Hypothalamus (tissue), 51 donors: ENCODE results near the gene POU2F3.

Experiments
- DNase-seq, 51 donors: peaks; one replicate each; lab custom pipeline; 2025; lab: John Stamatoyannopoulos, UW

Gene POU2F3

DNA sequence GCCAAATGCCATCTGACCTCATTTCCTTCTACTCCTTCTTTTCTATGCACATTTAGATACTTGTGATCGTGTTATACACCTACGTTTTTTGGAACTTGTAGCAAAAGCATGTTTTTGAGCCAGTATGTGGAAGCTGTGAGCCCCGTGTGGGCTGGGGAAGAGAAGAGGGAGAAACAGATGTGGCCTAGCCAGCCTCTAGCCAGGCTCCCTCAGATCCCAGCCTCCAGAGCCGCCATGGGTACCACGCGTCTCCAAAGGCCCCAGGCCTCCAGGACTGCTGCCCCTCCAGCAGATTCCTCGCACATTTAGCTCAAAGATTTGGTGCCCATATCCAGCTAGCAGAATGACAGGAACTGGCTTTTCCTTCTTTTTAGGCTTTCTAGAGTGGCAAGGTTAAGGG lies 68.1 kb downstream of the POU2F3 start:
- no peak for DNase-seq

DNA sequence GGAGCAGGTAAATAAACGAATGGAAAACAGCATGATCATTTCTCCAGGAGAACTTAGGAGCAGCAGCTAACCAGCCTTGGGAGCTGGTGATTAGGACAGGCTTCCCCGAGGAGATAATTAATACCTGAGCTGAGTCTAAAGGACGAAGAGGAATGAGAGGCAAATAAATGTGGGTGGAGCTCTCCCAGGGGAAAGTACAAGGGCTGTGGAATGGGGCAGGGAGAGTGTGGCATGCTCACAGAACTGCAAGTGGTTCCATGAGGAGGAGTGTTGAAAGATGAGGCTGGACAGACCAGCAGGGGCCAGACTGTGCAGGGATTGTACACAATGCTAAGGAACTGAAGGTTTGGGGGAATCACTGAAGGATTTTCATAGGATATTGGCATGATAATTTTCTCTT lies 70.9 kb downstream of the POU2F3 start:
- DNase-seq: no peak

DNA sequence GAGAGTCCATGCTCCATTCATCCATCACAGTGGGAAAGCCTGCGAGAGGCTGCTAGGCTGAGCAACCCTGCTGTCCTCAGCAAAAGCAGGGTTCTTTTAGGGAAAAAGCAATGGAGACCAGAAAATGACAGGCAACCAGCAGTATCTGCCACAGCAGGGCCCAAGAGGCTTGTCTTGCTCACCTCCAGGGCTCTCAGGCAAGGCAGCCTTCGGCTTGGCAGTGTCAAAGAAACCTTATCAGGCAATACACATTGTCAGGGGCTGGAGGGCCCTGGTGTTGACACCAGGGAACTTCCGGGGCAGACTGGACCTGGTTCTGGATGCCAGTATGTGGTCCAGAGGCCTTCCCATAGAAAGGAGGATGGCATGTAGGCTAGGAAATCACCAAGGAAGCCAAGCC lies 74.9 kb downstream of the POU2F3 start:
- DNase-seq: no peak

DNA sequence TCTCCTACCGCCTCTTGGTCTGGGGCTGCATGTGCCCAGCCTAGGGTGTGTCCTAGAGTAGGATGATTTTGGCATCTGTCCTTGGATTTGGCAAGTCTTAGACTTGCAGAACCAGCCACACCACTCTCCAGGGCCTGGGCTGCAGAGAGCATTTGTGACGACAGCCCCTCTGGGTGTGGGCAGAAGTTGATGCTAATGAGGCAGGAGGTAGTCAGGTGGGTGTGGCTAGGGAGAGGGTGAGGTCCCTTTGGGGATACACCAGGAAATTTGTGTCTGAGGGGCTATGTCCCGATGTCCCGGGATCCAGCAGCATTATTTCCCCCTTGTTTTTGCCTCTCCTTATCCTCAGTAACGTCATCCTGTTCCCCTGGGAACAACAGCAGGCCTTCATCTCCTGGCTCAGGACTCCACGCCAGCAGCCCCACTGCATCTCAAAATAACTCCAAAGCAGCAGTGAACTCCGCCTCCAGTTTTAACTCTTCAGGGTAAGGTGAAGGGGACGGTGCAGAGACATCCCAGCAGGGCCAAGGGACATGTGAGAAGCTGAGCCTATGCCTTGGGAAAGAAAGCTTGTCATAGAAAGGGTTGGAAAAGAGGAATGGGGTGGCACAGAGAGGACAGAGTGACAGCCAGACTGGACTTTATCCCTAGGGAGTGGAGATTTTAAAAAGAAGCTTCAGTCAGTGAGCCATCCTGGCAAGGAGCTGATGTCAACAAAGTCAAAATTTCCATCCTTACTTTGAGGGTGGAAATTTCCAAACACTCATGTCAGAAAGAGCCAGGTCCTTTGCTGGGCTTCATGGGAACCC lies 77.1 kb downstream of the POU2F3 start:
- DNase-seq: no peak

DNA sequence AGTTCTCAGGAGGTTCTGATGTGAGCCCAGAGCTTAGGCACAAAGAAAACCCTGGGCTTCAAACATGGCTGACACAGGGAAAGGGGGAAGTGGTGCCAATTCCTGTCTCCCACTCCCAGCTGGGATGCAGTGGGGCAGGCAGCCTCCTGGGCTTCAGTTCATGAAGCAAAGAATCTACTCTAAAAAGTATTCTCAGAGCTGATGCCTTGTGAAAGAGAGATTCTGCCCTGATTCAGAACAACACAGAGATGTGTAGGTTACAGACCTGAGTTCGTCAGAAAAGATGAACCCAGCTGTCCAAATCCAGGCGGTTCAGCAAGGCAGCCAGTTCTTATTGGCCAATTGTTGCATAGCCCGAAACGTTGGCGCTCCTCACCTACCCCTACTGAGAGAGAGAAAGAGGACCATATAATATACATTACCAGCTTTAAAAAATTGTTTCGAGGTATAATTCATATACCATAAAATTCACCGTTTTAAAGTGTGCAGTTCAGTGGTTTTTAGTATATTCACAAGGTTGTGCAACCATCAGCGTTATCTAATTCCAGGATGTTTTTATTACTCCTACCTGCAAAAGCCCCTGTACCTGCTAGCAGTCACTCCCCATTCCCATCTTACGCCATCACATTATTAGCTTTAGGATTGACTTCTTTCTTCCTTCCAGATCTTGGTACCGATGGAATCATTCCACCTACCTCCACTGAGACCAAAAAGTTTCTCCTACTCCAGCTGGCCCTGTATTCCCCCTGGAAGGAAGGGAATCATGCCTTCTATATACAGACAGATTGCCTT lies 77.9 kb downstream of the POU2F3 start:
- no peak for DNase-seq

DNA sequence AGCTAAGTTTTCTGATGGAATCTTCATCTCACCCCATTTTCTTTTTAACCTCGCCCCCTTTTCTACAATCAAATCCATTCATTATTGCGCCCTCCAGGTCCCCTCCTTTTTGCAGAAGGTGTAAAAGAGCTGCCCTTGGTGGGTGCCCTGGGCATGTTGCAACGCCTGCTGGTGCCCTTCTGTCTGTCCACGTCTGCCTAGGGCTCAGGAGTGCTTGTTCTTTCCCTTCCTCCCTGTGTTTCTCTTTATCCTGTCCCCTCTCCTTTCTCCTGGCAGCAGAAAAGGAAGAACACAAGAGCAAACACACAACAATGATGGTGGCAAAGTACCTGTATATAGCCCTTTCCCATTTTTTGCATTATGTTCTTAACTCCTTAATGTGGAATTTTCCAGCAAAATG lies 79.0 kb downstream of the POU2F3 start:
- DNase-seq: no peak

DNA sequence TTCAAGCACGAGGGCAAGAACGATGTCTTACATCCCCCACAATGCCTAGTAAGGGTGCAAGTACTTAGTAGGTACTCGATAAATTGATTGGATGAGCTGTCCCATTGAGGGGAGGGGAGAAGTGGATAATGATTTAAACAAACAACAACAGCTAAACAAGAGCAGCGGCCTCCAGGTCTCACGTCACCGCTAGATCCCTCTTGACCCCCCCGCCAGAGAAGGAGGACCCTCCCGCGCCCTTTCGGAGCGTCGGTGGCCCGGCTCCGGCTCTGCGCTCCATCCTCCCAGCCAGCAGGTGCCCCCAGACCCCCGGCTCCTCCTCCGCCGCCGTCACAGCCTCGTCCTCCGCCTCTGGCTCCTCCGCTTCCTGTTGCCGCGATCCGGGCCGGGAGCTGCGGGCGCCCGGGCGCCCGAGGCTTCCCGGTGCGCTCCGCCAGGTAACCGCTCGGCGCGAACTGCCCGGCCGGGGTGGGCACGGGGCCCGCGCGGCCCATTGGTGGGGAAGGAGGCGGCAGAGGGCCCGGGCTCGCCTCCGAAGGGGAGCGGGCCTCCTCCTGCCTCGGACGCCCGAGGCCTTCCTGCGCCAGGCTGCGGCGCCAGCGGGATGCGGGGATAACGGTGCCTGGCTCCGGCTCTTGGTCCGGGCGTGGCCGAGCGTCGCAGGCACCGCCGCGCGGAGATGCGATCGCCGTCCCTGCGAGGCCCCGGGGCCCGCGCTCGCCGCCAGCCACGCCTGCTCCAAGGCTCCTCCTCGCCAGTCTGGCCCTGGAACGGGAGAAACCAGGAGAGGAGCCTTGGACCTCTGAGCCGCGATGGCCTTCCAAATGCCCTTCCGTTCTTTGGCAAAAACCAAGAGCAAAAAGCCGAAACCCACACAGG lies 85.2 kb downstream of the POU2F3 start, which contains the start of gene TLCD5:
Gene TLCD5 (plus strand): TSS at position 368 of the 879 bp plus-strand sequence. CDS start 2,143 bp downstream, outside the sequence.
- peak in 43 of 51 donors; percentile 20 to 76 (median 59) for DNase-seq

DNA sequence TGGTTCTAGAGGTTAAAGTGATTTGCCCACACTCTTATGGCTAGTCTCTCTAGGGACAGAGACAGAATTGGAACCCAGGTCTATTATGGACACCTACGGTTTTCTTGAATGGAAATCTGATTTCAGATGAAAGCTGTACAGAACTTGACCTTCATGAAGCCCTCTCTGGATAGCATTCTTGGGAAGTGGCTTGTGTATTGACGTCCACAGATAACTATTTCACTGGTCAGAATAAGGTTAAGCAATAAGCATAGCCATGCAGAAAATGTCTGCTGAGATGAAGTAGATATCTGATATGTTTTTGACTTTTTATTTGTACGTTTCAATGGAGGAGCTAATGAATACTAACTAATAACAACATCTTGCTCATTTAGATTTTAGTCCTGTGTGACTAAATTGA lies 86.3 kb downstream of the POU2F3 start:
- DNase-seq: no peak

DNA sequence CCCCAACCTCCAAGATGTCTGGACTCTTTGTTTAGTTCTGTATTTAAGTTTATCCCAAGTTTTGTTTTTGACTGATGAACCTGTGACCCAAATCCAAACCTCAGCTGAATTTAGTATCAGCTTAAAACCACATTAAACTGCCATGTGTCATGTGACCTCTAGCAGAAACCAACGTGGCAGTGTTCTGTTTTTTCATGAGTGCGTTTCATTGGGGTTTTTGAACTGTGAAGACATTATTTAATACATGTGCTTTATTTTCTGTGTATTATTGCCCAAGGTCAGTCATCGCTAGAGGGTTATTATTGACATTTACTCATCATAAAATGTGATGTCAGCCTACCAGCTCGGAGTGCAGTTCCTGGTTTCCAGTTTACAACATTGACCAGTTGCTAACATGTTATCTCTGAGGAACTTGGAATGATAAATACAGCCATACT lies 86.9 kb downstream of the POU2F3 start:
- DNase-seq: peak in 1 of 51 donors; percentile 17

DNA sequence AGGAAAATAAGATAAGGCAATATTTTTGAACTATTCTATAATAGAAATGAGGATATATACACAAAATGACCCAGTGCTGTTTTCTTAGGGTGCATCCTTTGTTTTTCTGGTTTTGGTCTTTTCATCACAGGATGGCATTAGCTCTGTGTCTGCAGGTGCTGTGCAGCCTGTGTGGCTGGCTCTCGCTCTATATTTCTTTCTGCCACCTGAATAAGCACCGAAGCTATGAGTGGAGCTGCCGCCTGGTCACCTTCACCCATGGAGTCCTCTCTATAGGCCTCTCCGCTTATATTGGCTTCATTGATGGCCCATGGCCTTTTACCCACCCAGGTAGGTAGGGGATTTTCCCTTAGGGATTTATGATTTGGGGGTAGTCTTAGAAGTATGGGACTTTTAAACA lies 87.4 kb downstream of the POU2F3 start:
- DNase-seq: no peak

DNA sequence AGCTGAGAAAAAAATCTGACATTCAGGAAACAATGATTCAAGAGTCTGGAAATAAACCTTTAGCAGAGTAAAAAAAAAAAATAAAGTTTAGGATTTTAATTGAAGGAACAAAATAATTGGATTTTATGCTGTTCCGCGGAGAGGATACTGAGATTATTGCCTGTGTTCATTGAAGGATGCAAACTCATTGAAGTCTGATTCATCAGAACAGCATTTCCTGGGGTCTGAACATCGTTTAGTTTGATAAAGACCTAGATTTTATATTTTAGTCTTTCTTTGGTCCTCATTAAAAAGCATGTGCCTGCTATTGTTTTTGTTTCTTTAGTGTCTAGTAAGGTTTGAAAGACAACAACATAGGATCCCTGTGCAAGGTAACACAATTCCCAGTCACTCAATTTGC lies 89.6 kb downstream of the POU2F3 start:
- DNase-seq: no peak

DNA sequence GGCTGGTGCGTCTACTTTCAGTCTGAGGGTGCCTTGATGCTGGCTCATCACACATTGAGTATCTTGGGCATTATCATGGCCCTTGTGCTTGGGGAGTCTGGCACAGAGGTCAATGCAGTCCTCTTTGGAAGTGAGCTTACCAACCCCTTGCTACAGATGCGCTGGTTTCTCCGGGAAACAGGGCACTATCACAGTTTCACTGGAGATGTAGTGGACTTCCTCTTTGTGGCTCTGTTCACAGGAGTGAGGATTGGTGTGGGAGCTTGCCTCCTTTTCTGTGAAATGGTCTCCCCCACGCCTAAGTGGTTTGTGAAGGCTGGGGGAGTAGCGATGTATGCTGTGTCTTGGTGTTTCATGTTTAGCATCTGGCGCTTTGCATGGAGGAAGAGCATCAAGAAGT lies 90.1 kb downstream of the POU2F3 start:
- no peak for DNase-seq

DNA sequence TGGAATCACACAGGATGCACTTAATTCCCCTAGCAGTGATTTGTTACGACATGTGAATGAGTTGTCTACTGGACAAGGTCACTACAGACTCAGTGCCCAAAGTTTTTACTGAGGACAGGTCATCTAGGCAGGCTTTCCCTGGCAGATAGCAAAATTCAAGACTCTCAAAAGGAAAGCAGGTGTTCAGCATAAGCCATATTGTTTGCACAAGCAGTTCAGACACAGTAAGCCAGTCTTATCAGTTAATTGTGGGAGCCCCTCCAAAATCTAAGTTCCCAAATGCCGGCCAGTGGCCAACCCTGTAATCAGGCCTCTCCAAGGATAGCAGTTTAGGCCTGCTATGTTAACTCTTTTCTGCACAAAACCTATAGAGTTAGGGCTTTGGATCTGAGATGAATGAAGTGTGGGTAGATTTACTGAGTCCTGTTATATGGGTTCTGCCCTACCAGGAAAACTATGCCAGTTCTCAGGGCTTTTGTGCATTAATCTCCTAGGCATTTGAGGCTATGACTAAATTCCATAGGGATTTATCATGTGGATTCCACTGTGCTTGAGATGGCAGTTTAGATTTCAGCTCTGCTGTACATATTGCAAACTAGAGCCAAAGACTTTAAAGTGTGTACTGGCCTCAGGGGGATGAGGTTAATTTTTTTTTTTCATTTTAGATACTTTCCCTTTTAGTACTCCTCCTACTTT lies 91.5 kb downstream of the POU2F3 start:
- no peak for DNase-seq

DNA sequence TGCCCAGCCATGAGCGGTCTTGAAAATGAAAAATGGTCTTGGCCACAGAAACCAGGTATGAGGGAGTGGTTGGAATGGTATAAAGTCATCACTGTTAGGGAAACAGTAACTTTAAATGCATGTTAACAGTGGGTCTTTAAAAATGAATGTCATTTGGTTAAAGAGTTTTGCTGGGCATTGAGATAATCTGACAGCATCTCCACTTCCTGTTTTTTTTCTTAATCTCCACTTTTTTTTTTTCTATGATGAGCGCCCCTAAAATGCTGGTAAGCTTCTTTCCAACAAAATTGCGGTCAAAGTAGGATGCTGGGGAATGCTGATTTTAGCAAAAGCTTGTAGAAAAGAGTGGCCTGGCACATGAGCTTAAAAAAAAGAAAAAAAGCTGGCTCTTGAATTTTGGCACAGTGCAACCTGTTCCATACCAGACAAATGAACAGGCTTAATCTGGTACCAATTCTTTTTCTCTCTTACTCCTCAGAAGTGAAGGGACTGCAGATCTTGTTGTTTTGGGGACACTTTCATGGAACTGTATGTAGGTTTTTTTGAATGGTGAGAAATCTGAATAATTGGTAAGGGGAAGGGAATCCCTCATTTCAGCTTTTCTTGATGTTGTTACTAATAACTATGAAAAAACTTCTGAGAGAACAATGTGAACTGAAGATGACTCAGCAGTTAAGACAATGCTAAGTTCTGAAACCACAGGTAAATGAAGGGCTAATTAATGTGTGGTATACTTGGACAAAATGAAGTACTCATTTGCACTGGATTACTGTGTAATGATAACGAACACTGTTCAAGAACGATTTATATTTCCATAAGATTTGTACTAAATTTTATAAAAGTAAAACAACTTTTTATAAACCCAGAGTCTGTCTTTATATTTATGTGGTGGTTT lies 93.1 kb downstream of the POU2F3 start:
- peak in 1 of 51 donors; percentile 31 for DNase-seq

DNA sequence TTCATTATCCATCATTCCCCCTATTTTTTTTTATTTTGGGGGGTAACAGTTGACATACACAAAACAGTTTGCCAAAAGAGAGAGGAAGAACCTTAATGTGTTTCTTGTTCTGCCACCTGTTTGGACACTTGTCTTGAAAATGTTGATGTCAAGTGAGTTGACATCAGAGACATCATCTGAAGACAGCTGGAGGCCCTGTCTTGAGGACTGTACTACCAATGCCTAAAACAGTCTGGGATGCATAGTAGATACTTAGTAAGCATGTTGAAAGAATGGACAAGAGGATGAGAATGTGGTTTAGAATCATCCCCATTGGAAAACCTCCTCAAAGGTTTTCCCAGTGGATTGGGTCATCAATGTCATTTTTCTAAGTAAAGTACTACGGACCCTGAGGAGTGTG lies 93.9 kb downstream of the POU2F3 start:
- DNase-seq: no peak

DNA sequence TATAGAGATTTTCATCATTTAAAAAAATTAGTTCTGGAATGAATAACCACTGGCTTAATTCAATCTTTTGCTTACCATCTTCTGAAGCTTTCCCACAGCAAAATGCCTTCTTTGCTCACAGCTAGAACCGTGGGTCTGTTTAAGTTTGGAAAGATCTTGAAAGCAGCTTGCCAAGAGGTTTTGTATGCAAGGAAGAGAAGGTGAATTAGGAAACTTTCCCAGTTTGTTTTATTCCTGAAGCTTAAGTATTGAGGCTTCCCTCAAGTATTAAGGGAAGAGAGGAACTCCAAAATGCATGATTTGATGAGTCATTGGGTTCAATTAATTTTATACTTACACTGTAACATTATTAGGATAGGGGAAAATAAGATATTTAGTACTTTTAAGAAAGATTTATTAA lies 94.4 kb downstream of the POU2F3 start:
- DNase-seq: no peak

DNA sequence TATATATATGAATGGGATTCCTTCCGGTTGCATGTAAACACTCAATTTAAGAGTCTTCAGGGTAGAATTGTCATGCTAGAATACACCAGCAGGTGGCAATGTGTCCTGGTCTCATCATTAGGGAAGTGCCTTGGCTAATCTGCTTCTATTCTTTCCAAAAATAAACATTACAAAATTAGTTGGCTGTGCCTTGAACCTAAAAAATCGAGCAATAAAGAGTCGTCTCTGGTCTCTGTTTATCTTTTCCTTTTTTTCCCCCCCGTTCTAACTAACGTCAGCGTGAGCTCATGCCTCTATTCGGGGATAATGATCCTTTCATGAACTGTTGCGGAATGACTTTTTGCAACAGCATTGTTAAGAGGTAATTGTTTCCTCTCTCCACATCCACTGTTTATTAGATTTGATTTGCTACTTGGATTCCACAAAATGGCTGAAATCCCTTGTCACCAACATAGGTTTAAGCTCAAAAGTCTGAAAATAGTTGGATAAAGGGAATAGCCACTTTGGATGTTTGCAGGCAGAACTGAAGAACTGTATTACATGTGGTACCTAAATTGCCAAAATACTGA lies 95.0 kb downstream of the POU2F3 start:
- peak in 24 of 51 donors; percentile 7 to 88 (median 36) for DNase-seq

DNA sequence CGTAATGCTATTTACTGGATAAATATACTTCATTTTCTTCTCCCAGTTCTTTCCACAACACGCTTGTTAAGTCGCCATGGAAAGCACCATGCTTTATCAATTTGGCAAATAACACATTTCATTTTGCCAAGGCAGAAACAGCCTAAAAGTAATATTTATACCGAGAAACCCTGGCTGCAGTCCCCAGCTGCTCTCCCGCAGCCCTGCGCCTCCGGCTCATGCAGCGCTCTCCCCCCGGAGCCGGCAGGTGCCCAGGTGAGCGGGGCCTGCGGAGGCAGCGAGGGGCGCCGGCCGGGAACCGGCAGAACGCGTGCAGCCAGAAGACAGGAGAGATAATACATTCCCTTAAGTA lies 95.6 kb downstream of the POU2F3 start:
- DNase-seq: peak in 2 of 51 donors; percentile 51 to 56
